Measurements from ENCODE around the gene LYSMD2.

- TF ChIP-seq, protein P1, sequence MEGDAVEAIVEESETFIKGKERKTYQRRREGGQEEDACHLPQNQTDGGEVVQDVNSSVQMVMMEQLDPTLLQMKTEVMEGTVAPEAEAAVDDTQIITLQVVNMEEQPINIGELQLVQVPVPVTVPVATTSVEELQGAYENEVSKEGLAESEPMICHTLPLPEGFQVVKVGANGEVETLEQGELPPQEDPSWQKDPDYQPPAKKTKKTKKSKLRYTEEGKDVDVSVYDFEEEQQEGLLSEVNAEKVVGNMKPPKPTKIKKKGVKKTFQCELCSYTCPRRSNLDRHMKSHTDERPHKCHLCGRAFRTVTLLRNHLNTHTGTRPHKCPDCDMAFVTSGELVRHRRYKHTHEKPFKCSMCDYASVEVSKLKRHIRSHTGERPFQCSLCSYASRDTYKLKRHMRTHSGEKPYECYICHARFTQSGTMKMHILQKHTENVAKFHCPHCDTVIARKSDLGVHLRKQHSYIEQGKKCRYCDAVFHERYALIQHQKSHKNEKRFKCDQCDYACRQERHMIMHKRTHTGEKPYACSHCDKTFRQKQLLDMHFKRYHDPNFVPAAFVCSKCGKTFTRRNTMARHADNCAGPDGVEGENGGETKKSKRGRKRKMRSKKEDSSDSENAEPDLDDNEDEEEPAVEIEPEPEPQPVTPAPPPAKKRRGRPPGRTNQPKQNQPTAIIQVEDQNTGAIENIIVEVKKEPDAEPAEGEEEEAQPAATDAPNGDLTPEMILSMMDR (IDR thresholded peaks at IDR 0.05; ENCODE audit: borderline replicate concordance, extremely low read depth, low read length, poor library complexity, severe bottlenecking): no peak
- no peak for TF ChIP-seq EZH2 (IDR thresholded peaks at IDR 0.05; ENCODE audit: borderline replicate concordance, low read depth, low read length, severe bottlenecking)
Measured at GRCh38 chr15:51714911-51715310, 22.5 kb downstream of the LYSMD2 start.
